H9 (cell line): Measurements from ENCODE around the gene BTBD1. TPM values are rescaled to one million over a fixed set of nuclear protein-coding genes. Genes with fewer than 3 reads are reported as not detected.

ENCODE experiments used
- DNase-seq: peaks from one replicate; pipeline ENCODE4 v3.0.0-alpha.2; 2017
- H2AFZ ChIP-seq: one replicate; pipeline ENCODE4 v1.6.1; 2013; ENCODE audit warnings: mild to moderate bottlenecking, low read length, control low read depth, moderate library complexity
- H2AK5ac ChIP-seq: 2 replicates; pipeline ENCODE4 v1.6.1; 2013; ENCODE audit warnings: low read length, control low read depth, mixed read lengths; ENCODE audit not compliant: insufficient read length
- H2BK120ac ChIP-seq: one replicate; pipeline ENCODE4 v1.6.1; 2013; ENCODE audit warnings: low read depth, mild to moderate bottlenecking, low read length, control low read depth, inconsistent platforms; ENCODE audit not compliant: poor library complexity, severe bottlenecking
- H2BK12ac ChIP-seq: 2 replicates; pipeline ENCODE4 v1.6.1; 2013; ENCODE audit warnings: low read length, control low read depth, mixed read lengths, low read depth; ENCODE audit not compliant: insufficient read length
- H2BK15ac ChIP-seq: 2 replicates; pipeline ENCODE4 v1.6.1; 2013; ENCODE audit warnings: low read depth, low read length, control low read depth
- H2BK20ac ChIP-seq: one replicate; pipeline ENCODE4 v1.6.1; 2013; ENCODE audit warnings: low read depth, mild to moderate bottlenecking, low read length, control low read depth, inconsistent platforms; ENCODE audit not compliant: poor library complexity, severe bottlenecking
- H2BK5ac ChIP-seq: 2 replicates; pipeline ENCODE4 v1.6.1; 2013; ENCODE audit warnings: low read length, control low read depth, mixed read lengths; ENCODE audit not compliant: insufficient read length
- H3K14ac ChIP-seq: 2 replicates; pipeline ENCODE4 v1.6.1; 2013; ENCODE audit warnings: low read length, control low read depth; ENCODE audit not compliant: insufficient read depth
- H3K18ac ChIP-seq: 2 replicates; pipeline ENCODE4 v1.6.1; 2013; ENCODE audit warnings: low read depth, mild to moderate bottlenecking, mixed read lengths, low read length, control low read depth; ENCODE audit not compliant: insufficient read length
- H3K23ac ChIP-seq: 2 replicates; pipeline ENCODE4 v1.6.1; 2013; ENCODE audit warnings: low read length, control low read depth, mixed read lengths, low read depth; ENCODE audit not compliant: insufficient read length
- H3K23me2 ChIP-seq: 2 replicates; pipeline ENCODE4 v1.6.1; 2013; ENCODE audit warnings: low read depth, mild to moderate bottlenecking, mixed read lengths, low read length, control low read depth; ENCODE audit not compliant: insufficient read length, poor library complexity, severe bottlenecking
- H3K27ac ChIP-seq: 2 replicates; pipeline ENCODE4 v1.5.1; 2013; ENCODE audit warnings: low read length, control low read depth, mixed read lengths, low read depth; ENCODE audit not compliant: insufficient read length
- H3K27me3 ChIP-seq: 2 replicates; pipeline ENCODE4 v1.6.1; 2013; ENCODE audit warnings: low read length, control low read depth, inconsistent platforms; ENCODE audit not compliant: insufficient read depth
- H3K4ac ChIP-seq: 2 replicates; pipeline ENCODE4 v1.6.1; 2013; ENCODE audit warnings: low read depth, mild to moderate bottlenecking, control low read depth, inconsistent platforms, low read length, moderate library complexity
- H3K4me1 ChIP-seq: 2 replicates; pipeline ENCODE4 v1.6.1; 2013; ENCODE audit warnings: low read length, control low read depth, inconsistent platforms; ENCODE audit not compliant: insufficient read depth
- H3K4me2 ChIP-seq: 2 replicates; pipeline ENCODE4 v1.6.1; 2013; ENCODE audit warnings: low read length, control low read depth, mixed read lengths; ENCODE audit not compliant: insufficient read length, insufficient read depth
- H3K56ac ChIP-seq: 2 replicates; pipeline ENCODE4 v1.6.1; 2013; ENCODE audit warnings: low read depth, mild to moderate bottlenecking, mixed read lengths, low read length, control low read depth; ENCODE audit not compliant: insufficient read length
- H3K79me1 ChIP-seq: 2 replicates; pipeline ENCODE4 v1.6.1; 2013; ENCODE audit warnings: low read depth, mild to moderate bottlenecking, moderate library complexity, low read length, control low read depth, inconsistent platforms; ENCODE audit not compliant: insufficient read depth, poor library complexity, severe bottlenecking
- H3K79me2 ChIP-seq: 2 replicates; pipeline ENCODE4 v1.6.1; 2013; ENCODE audit warnings: low read length, control low read depth, inconsistent platforms; ENCODE audit not compliant: insufficient read depth
- H3K9ac ChIP-seq: 2 replicates; pipeline ENCODE4 v1.6.1; 2013; ENCODE audit warnings: low read length, control low read depth, mixed read lengths; ENCODE audit not compliant: insufficient read length; ENCODE audit errors: extremely low read depth
- H3K9me3 ChIP-seq: one replicate; pipeline ENCODE4 v1.6.1; 2013; ENCODE audit warnings: low read depth, low read length, inconsistent platforms; ENCODE audit not compliant: control insufficient read depth
- H3T11ph ChIP-seq: one replicate; pipeline ENCODE4 v1.6.1; 2013; ENCODE audit warnings: mild to moderate bottlenecking, low read length, control low read depth, inconsistent platforms
- H4K20me1 ChIP-seq: one replicate; pipeline ENCODE4 v1.6.1; 2013; ENCODE audit not compliant: control insufficient read depth, insufficient read length, insufficient read depth
- H4K5ac ChIP-seq: 2 replicates; pipeline ENCODE4 v1.6.1; 2013; ENCODE audit warnings: low read depth, mild to moderate bottlenecking, mixed read lengths, low read length, control low read depth; ENCODE audit not compliant: insufficient read length
- H4K8ac ChIP-seq: replicated peaks from 2 replicates; pipeline ENCODE4 v1.6.1; 2013; ENCODE audit warnings: low read length, control low read depth, mixed read lengths, low read depth; ENCODE audit not compliant: insufficient read length
- H4K91ac ChIP-seq: 2 replicates; pipeline ENCODE4 v1.6.1; 2013; ENCODE audit warnings: low read depth, mild to moderate bottlenecking, moderate library complexity, mixed read lengths, low read length, control low read depth; ENCODE audit not compliant: insufficient read length
- H3K27ac Mint-ChIP-seq, 3 experiments: 2 replicates in 2 of 3; 3 replicates in 1 of 3; pipeline ENCODE4 v1.8.0; 2020 to 2021; ENCODE audit warnings: mixed read lengths in 3 of 3, mild to moderate bottlenecking in 1 of 3, moderate library complexity in 1 of 3
- H3K27me3 Mint-ChIP-seq: 2 replicates; pipeline ENCODE4 v1.8.0; 2021; ENCODE audit warnings: low read depth, mild to moderate bottlenecking, moderate library complexity, mixed read lengths
- H3K36me3 Mint-ChIP-seq, 3 experiments: 2 replicates in 2 of 3; 3 replicates in 1 of 3; pipeline ENCODE4 v1.8.0; 2020 to 2021; ENCODE audit warnings: low read depth in 3 of 3, mixed read lengths in 3 of 3; ENCODE audit not compliant: insufficient read depth in 1 of 3
- H3K4me1 Mint-ChIP-seq, 2 experiments: 2 replicates each; pipeline ENCODE4 v1.8.0; 2020; ENCODE audit warnings: mixed read lengths in 2 of 2
- H3K4me3 Mint-ChIP-seq, 2 experiments: 2 replicates in 1 of 2; 3 replicates in 1 of 2; pipeline ENCODE4 v1.8.0; 2020 to 2021; ENCODE audit warnings: mild to moderate bottlenecking in 2 of 2, mixed read lengths in 2 of 2, moderate library complexity in 1 of 2
- H3K9me3 Mint-ChIP-seq, 2 experiments: 2 replicates in 1 of 2; 3 replicates in 1 of 2; pipeline ENCODE4 v1.8.0; 2020; ENCODE audit warnings: mild to moderate bottlenecking in 2 of 2, mixed read lengths in 2 of 2, moderate library complexity in 1 of 2
- CTCF ChIP-seq: fragments of 200-600 bp; sonication (generic); conservative IDR thresholded peaks from 3 replicates; pipeline ENCODE4 v1.8.0; 2021; ENCODE audit warnings: antibody characterized with exemption, mild to moderate bottlenecking
- WGBS: extraction: QIAGEN DNeasy Blood & Tissue Kit; methylation state at CpG from one replicate; pipeline ENCODE4 v1.1.7; 2013; ENCODE audit warnings: missing lambda C conversion rate, low lambda C conversion rate, mixed read lengths; ENCODE audit not compliant: insufficient read length; ENCODE audit errors: extremely low coverage; 5-methylcytosine and 5-hydroxymethylcytosine counted together
- total RNA-seq: library from RNA; stranded (reverse); gene quantifications from 2 replicates; pipeline ENCODE4 v1.2.1, GENCODE V29; 2021

Gene BTBD1
- total RNA-seq, 1 experiment from 2014 or later: 43.3 TPM

GRCh38 chr15:82972990-82973389 lies 94.1 kb downstream of the BTBD1 start:
- no peak overlapping the region for H2AFZ ChIP-seq
- H4K8ac ChIP-seq: no peak overlapping the region
- H2BK12ac ChIP-seq: no peak overlapping the region
- no peak overlapping the region for H2BK15ac ChIP-seq
- H3K79me1 ChIP-seq: no peaks in the 10 kb centered on the region
- no peaks in the 10 kb centered on the region for H3K9me3 Mint-ChIP-seq
- no peak overlapping the region for H3T11ph ChIP-seq
- DNase-seq: no peak
- WGBS: no CpG with 5 or more reads among the region's 1 CpG
- no peaks in the 10 kb centered on the region for H3K9me3 ChIP-seq
- no peak for TF ChIP-seq CTCF
- H3K27me3 ChIP-seq: no peaks in the 10 kb centered on the region
- H3K23ac ChIP-seq: no peak overlapping the region
- no peak overlapping the region for H3K4me3 Mint-ChIP-seq
- no peak overlapping the region for H3K56ac ChIP-seq
- no peaks in the 10 kb centered on the region for H3K36me3 Mint-ChIP-seq
- H4K91ac ChIP-seq: no peak overlapping the region
- H3K23me2 ChIP-seq: no peaks in the 10 kb centered on the region
- no peak overlapping the region for H3K27ac ChIP-seq
- H3K4me1 Mint-ChIP-seq: no peaks in the 10 kb centered on the region
- no peak overlapping the region for H2BK120ac ChIP-seq
- no peak overlapping the region for H3K9ac ChIP-seq
- no peak overlapping the region for H2BK20ac ChIP-seq
- no peak overlapping the region for H3K4ac ChIP-seq
- no peaks in the 10 kb centered on the region for H4K20me1 ChIP-seq
- no peak overlapping the region for H3K4me2 ChIP-seq
- H3K27ac Mint-ChIP-seq: peak overlapping the region in 1 of 3 experiments; percentile 84; a peak in 2 of 7 replicates
- peaks cover 8% of the 10 kb centered on the region for H3K27me3 Mint-ChIP-seq
- no peak overlapping the region for H2BK5ac ChIP-seq
- H3K18ac ChIP-seq: no peak overlapping the region
- no peak overlapping the region for H3K14ac ChIP-seq
- H4K5ac ChIP-seq: no peak overlapping the region
- no peaks in the 10 kb centered on the region for H3K79me2 ChIP-seq
- no peak overlapping the region for H2AK5ac ChIP-seq
- no peaks in the 10 kb centered on the region for H3K4me1 ChIP-seq
